Uterus (tissue), 4 donors: ENCODE data around the gene EFHC1. TPM values are rescaled to one million over a fixed set of nuclear protein-coding genes. Genes with fewer than 3 reads are reported as not detected.

ENCODE experiments used
- DNase-seq, 2 donors: peaks; one replicate each; pipeline ENCODE4 v3.0.0-alpha.2; 2019 to 2020
- H3K27ac ChIP-seq, 2 donors: fragments of 200-600 bp; sonication (generic); 1 replicate in 1 of 2; 2 replicates in 1 of 2; pipeline ENCODE4 v1.5.1; 2016 to 2018
- H3K27me3 ChIP-seq, 2 donors: fragments of 200-600 bp; sonication (generic); one replicate each; pipeline ENCODE4 v1.5.1; 2018 to 2019; ENCODE audit warnings: control low read depth in 1 of 2
- H3K36me3 ChIP-seq, 2 donors: fragments of 200-600 bp; sonication (generic); one replicate each; pipeline ENCODE4 v1.5.1; 2019; ENCODE audit warnings: control low read depth in 1 of 2
- H3K4me1 ChIP-seq, 2 donors: fragments of 200-600 bp; sonication (generic); one replicate each; pipeline ENCODE4 v1.5.1; 2018 to 2019; ENCODE audit warnings: control low read depth in 1 of 2
- H3K4me3 ChIP-seq, 2 donors: fragments of 200-600 bp; sonication (generic); 1 replicate in 1 of 2; 2 replicates in 1 of 2; pipeline ENCODE4 v1.5.1; 2018 to 2019; ENCODE audit warnings: mild to moderate bottlenecking in 1 of 2
- H3K9me3 ChIP-seq, 2 donors: fragments of 200-600 bp; sonication (generic); one replicate each; pipeline ENCODE4 v1.5.1; 2019; ENCODE audit warnings: control low read depth in 1 of 2
- CTCF ChIP-seq, 4 experiments: fragments of 200-600 bp in 2 of 4; fragments of 450-650 bp in 2 of 4; sonication (generic) in 2 of 4; IDR thresholded peaks; one replicate each; pipeline ENCODE4 v1.5.1; 2016 to 2019; ENCODE audit warnings: antibody characterized with exemption in 4 of 4, mild to moderate bottlenecking in 2 of 4, moderate library complexity in 1 of 4
- POLR2A ChIP-seq, 2 donors: fragments of 450-650 bp; IDR thresholded peaks; one replicate each; pipeline ENCODE4 v1.6.1; 2016; ENCODE audit warnings: antibody characterized with exemption in 2 of 2, mild to moderate bottlenecking in 1 of 2, moderate library complexity in 1 of 2
- intact Hi-C: fragments of 100-400 bp; cut with DNase I; formaldehyde crosslinking; loops from one replicate; pipeline ENCODE4 v1.15.1; 2023; ENCODE audit warnings: low total_unique reads
- total RNA-seq, 4 donors: library from RNA; depleted of rRNA in 3 of 4; stranded (reverse); fragments of >200 nt in 3 of 4; gene quantifications; one replicate each; pipeline versions ENCODE4 v1.1.0 to v1.2.4, GENCODE V29; 2014 to 2023
- donor health status: DM: yes; HTN: yes; CAD: no.

EFHC1 gene
- total RNA-seq, 4 donors from 2014 or later = 15.6 to 63.0 (median 29.5) TPM

DNA sequence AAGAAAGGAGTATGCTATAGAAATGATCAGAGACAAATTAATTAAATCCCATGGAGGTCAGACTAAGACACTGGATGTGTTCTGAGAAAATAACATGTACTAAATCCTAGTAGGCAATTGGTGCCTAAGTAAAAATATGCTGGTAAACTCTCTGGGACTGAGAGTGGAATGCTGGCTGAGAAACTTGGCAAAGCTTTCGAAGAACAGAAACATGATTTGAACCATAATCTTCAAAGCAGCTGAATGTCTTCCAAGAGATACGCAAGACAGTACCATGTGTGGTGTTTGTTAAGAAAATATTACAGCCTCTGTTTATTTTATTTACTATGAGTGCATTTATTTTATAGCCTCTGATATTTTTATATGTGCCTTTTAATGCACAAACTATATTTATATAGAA lies 55.2 kb downstream of the EFHC1 start:
- Histone ChIP-seq H3K9me3 (no peaks in the 10 kb centered on the region), H3K27ac (no peak overlapping the region), H3K4me1 (no peaks in the 10 kb centered on the region), H3K36me3 (no peaks in the 10 kb centered on the region), H3K27me3 (no peaks in the 10 kb centered on the region), H3K4me3 (no peak overlapping the region)
- intact Hi-C loops = no loop called here
- TF ChIP-seq CTCF (IDR thresholded peaks at IDR 0.05) (no peak), POLR2A (IDR thresholded peaks at IDR 0.05) (no peak)
- no peak for DNase-seq

DNA sequence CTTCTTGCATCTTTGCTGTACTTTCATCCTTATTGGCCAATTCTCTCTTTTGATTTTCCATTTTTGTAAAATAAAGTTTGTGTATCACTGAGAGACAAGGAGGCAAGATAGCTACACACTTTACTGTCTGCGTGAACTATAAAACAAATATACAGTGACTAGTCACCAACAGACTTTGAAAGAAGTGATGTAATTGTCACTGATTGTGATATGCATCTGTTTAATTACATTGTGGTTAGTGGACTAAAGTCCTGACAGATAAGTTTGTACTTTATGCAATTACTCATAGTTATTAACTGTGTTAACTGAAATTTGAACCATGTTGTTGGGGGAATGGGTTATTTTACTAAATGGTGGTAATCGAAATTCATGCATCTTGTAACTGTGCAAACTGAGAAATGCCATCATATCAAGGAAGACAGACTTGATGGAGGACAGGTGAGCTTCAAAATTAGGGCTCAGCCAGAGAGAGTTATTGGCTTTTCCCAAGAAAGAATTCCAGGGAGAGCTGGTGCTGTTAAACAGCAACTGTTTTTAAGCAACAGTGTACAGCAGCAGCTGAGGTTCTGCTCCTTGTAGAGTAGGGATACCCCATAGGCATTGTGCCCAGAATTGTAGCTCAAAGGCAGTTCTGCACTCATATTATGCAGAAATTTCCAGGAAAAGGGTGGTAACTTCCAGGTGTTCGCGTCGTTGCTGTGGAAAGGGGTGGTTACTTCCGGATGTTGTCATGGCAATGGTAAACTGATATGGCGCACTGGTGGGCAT lies 62.9 kb downstream of the EFHC1 start:
- Histone ChIP-seq H3K4me1 (no peaks in the 10 kb centered on the region), H3K27me3 (no peaks in the 10 kb centered on the region), H3K4me3 (no peak overlapping the region), H3K36me3 (no peaks in the 10 kb centered on the region), H3K9me3 (no peaks in the 10 kb centered on the region), H3K27ac (no peak overlapping the region)
- intact Hi-C loops = no loop called here
- DNase-seq = no peak
- no peak for TF ChIP-seq CTCF (IDR thresholded peaks at IDR 0.05)
- no peak for TF ChIP-seq POLR2A (IDR thresholded peaks at IDR 0.05)

GRCh38 chr6:52483671-52484003 lies 63.5 kb downstream of the EFHC1 start:
- Histone ChIP-seq H3K36me3 (no peaks in the 10 kb centered on the region), H3K4me1 (no peaks in the 10 kb centered on the region), H3K4me3 (no peak overlapping the region), H3K27ac (no peak overlapping the region), H3K9me3 (no peaks in the 10 kb centered on the region), H3K27me3 (no peaks in the 10 kb centered on the region)
- intact Hi-C loops = no loop called here
- no peak for DNase-seq
- TF ChIP-seq POLR2A (IDR thresholded peaks at IDR 0.05) (no peak), CTCF (IDR thresholded peaks at IDR 0.05) (no peak)

GRCh38 chr6:52489881-52490280 lies 69.7 kb downstream of the EFHC1 start:
- Histone ChIP-seq H3K9me3 (no peaks in the 10 kb centered on the region), H3K36me3 (no peaks in the 10 kb centered on the region), H3K4me1 (no peaks in the 10 kb centered on the region), H3K27me3 (no peaks in the 10 kb centered on the region), H3K4me3 (no peak overlapping the region), H3K27ac (no peak overlapping the region)
- TF ChIP-seq POLR2A (IDR thresholded peaks at IDR 0.05) (no peak), CTCF (IDR thresholded peaks at IDR 0.05) (no peak)
- DNase-seq = no peak
- intact Hi-C loops = no loop called here

GRCh38 chr6:52491203-52492069 lies 71.3 kb downstream of the EFHC1 start:
- intact Hi-C loops = no loop called here
- Histone ChIP-seq H3K27ac (no peak overlapping the region), H3K36me3 (no peaks in the 10 kb centered on the region), H3K4me1 (no peaks in the 10 kb centered on the region), H3K9me3 (no peaks in the 10 kb centered on the region), H3K27me3 (no peaks in the 10 kb centered on the region), H3K4me3 (no peak overlapping the region)
- TF ChIP-seq CTCF (IDR thresholded peaks at IDR 0.05) (no peak), POLR2A (IDR thresholded peaks at IDR 0.05) (no peak)
- DNase-seq = no peak
